Measurements from ENCODE around the gene ACOT6.
"Not testable (repeated sequence)": the region's sequence is repeated elsewhere in the genome, so short reads cannot be mapped to it uniquely, and the experiment has no call there.

Gene ACOT6

GRCh38 chr14:73645248-73645610, 32.9 kb downstream of the ACOT6 start:
- DNase-seq (ENCODE audit: low read depth in 2 of 2): no peak

- DNase-seq (ENCODE audit: low read depth in 2 of 2): no peak
Measured at GRCh38 chr14:73651005-73651404, 38.7 kb downstream of the ACOT6 start.

- no peak for DNase-seq (ENCODE audit: low read depth in 2 of 2)
Measured at GRCh38 chr14:73655851-73656250, 43.5 kb downstream of the ACOT6 start.

GRCh38 chr14:73659202-73659601, 46.9 kb downstream of the ACOT6 start:
- not testable (repeated sequence) for DNase-seq (ENCODE audit: low read depth in 2 of 2)

GRCh38 chr14:73660511-73660910, 48.2 kb downstream of the ACOT6 start:
- DNase-seq (ENCODE audit: low read depth in 2 of 2): no peak

- no peak for DNase-seq (ENCODE audit: low read depth in 2 of 2)
Measured at GRCh38 chr14:73661872-73662271, 49.6 kb downstream of the ACOT6 start.

- no peak for DNase-seq (ENCODE audit: low read depth in 2 of 2)
Measured at GRCh38 chr14:73662487-73662943, 50.2 kb downstream of the ACOT6 start.

GRCh38 chr14:73663548-73664212, 51.4 kb downstream of the ACOT6 start:
- DNase-seq (ENCODE audit: low read depth in 2 of 2): no peak

GRCh38 chr14:73665130-73665529, 52.8 kb downstream of the ACOT6 start:
- no peak for DNase-seq (ENCODE audit: low read depth in 2 of 2)

- no peak for DNase-seq (ENCODE audit: low read depth in 2 of 2)
Measured at GRCh38 chr14:73666583-73666982, 54.3 kb downstream of the ACOT6 start.

- no peak for DNase-seq (ENCODE audit: low read depth in 2 of 2)
Measured at GRCh38 chr14:73667854-73668253, 55.5 kb downstream of the ACOT6 start.
